Karpas-422 (cell line): Measurements from ENCODE around the gene RHOG. TPM values are rescaled to one million over a fixed set of nuclear protein-coding genes. Genes with fewer than 3 reads are reported as not detected.

Experiments used
- DNase-seq: peaks from one replicate; pipeline ENCODE4 v3.0.0-alpha.2; 2015
- H2AFZ ChIP-seq: fragments of 200-600 bp; sonication (generic); 2 replicates; pipeline ENCODE4 v1.6.1; 2014; ENCODE audit warnings: antibody characterized with exemption, low read length, mixed read lengths
- H3K27ac ChIP-seq: fragments of 200-600 bp; sonication (generic); 2 replicates; pipeline ENCODE4 v1.5.1; 2014; ENCODE audit warnings: mild to moderate bottlenecking, low read length, moderate library complexity
- H3K27me3 ChIP-seq: fragments of 200-600 bp; sonication (generic); 2 replicates; pipeline ENCODE4 v1.6.1; 2014; ENCODE audit warnings: low read length, mixed read lengths
- H3K36me3 ChIP-seq: fragments of 200-600 bp; sonication (generic); 2 replicates; pipeline ENCODE4 v1.6.1; 2014; ENCODE audit warnings: low read length, mixed read lengths; ENCODE audit not compliant: insufficient read depth
- H3K4me1 ChIP-seq: fragments of 200-600 bp; sonication (generic); 2 replicates; pipeline ENCODE4 v1.6.1; 2014; ENCODE audit warnings: mild to moderate bottlenecking, low read length, mixed read lengths
- H3K4me2 ChIP-seq: fragments of 200-600 bp; sonication (generic); 2 replicates; pipeline ENCODE4 v1.6.1; 2014; ENCODE audit warnings: low read length, low read depth, mild to moderate bottlenecking; ENCODE audit not compliant: poor library complexity, severe bottlenecking
- H3K4me3 ChIP-seq: fragments of 200-600 bp; sonication (generic); 2 replicates; pipeline ENCODE4 v1.5.1; 2014; ENCODE audit warnings: mild to moderate bottlenecking, antibody characterized with exemption, low read length, mixed read lengths
- H3K79me2 ChIP-seq: fragments of 200-600 bp; sonication (generic); 2 replicates; pipeline ENCODE4 v1.6.1; 2014; ENCODE audit warnings: mild to moderate bottlenecking, low read length, mixed read lengths
- H3K9ac ChIP-seq: fragments of 200-600 bp; sonication (generic); 2 replicates; pipeline ENCODE4 v1.6.0; 2014; ENCODE audit warnings: low read length
- H3K9me2 ChIP-seq: fragments of 200-600 bp; sonication (generic), shearing (Covaris generic); replicated peaks from 2 replicates; pipeline ENCODE4 v1.6.0; 2014; ENCODE audit warnings: mild to moderate bottlenecking, low read length, moderate library complexity; ENCODE audit not compliant: insufficient read depth
- H3K9me3 ChIP-seq: fragments of 300-700, 200-600 bp; sonication (generic); 2 replicates; pipeline ENCODE4 v1.6.1; 2014; ENCODE audit warnings: low read length, mixed read lengths
- H4K20me1 ChIP-seq: fragments of 200-600 bp; sonication (generic); 2 replicates; pipeline ENCODE4 v1.6.1; 2014; ENCODE audit warnings: mild to moderate bottlenecking, antibody characterized with exemption, low read length, low read depth; ENCODE audit not compliant: insufficient read depth
- total RNA-seq: library from RNA; depleted of rRNA; stranded (reverse); fragments of >200 nt; shearing (Covaris generic); gene quantifications from 2 replicates; pipeline ENCODE4 v1.2.3, GENCODE V29; 2014; ENCODE audit warnings: low replicate concordance

Gene RHOG
- total RNA-seq, 1 experiment from 2014 or later = 68.5 TPM

DNA sequence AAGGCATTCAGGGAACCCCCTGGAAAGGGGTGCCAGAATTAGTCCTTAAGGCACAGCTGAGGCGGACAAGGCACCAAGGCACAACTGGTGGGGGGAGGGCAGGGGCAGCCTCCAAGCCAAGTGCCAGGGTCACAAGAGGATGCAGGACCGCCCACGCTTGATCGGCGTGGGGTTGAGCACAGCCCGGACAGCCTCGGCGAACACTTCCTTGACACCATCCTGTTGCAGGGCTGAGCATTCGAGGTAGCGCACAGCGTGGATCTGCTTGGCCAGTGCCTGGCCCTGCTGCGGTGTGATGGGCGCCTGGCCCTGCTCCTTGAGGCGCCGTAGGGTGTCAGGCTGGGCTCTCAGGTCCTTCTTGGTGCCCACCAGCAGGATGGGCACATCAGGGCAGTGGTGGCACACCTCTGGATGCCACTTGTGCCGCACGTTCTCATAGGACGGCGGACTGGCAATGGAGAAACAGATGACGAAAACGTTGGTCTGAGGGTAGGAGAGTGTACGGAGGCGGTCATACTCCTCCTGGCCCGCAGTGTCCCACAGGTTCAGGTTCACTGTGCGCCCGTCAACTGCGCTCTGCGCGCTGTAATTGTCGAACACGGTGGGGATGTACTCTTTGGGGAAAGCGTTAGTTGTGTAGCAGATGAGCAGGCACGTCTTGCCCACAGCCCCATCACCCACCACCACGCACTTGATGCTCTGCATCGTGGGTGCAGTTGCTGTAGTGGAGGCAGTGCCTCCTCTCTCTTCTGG is 13.1 kb downstream of the RHOG start:
- Histone ChIP-seq H4K20me1 (peaks cover 11% of the 10 kb centered on the region), H3K79me2 (peaks cover 31% of the 10 kb centered on the region), H3K27ac (peak overlapping the region; percentile 66; the same call in 1 of the 2 replicates), H2AFZ (no peak overlapping the region), H3K27me3 (no peaks in the 10 kb centered on the region), H3K4me1 (peaks cover 38% of the 10 kb centered on the region), H3K9me2 (no peaks in the 10 kb centered on the region), H3K9me3 (no peaks in the 10 kb centered on the region), H3K36me3 (no peaks in the 10 kb centered on the region; the same call in 1 of the 2 replicates), H3K4me2 (no peak overlapping the region), H3K4me3 (no peak overlapping the region), H3K9ac (no peak overlapping the region)
- DNase-seq = no peak

DNA sequence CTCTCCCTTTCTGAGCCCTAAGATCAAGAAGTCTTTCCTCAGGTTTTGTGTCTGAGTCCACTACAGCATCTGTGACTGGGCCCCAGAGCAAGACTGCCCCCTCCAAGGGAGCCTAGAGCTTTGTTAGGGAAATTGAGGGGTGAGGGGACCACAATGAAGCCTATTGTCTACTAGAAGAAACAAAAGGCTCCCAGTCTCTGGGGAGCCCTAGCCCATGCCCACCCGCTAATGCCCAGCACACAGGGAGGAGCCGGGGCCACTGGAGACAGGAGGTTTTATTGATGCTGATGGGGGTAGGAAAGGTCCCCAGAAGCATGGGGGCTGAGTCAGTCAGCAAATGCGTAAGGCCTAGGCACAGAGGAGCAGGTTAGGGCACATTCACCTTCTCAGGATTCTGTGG is 14.0 kb downstream of the RHOG start:
- Histone ChIP-seq H3K4me3 (no peak overlapping the region), H3K27ac (peak overlapping the region; percentile 66), H4K20me1 (peaks cover 6% of the 10 kb centered on the region), H3K4me2 (no peak overlapping the region), H3K9ac (no peak overlapping the region), H3K9me3 (no peaks in the 10 kb centered on the region), H3K79me2 (peaks cover 22% of the 10 kb centered on the region), H3K27me3 (no peaks in the 10 kb centered on the region), H2AFZ (no peak overlapping the region), H3K4me1 (peaks cover 32% of the 10 kb centered on the region), H3K36me3 (no peaks in the 10 kb centered on the region; the same call in 1 of the 2 replicates), H3K9me2 (no peaks in the 10 kb centered on the region)
- no peak for DNase-seq

DNA sequence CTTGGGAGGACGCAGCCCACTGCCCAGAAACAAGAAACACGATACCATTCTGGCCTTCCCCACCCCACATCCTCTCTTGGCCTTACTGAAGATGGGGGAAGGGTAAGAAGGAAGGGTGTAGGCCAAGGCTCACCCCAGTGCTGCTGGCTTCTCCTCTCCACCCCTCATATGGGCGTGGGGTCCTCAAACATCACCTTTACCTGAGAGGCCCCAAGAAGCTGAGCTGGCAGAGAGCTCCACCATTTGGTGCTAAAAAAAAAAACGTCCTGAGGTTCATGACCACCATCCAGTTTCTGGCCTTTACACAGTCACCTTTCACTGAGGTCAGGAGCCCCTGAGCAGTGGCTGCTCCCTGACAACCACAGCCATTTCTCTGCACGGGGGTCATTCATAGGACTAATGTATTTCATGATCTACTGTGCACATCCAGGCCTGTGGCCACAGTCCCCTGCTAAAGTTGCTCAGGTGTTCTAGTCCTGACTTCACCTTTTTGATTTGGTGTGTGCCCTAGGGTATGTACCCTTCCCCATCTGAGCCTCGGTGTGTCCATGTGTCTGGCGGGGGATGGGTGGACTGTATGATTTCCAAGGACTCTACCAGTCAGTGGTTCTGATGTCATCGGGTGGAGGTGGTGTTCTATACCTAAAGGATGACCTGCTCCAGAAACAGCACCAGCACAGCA is 15.1 kb downstream of the RHOG start:
- peaks cover 32% of the 10 kb centered on the region for H3K4me1 ChIP-seq
- no peak for DNase-seq
- H2AFZ ChIP-seq = no peak overlapping the region
- no peaks in the 10 kb centered on the region for H3K9me2 ChIP-seq
- no peaks in the 10 kb centered on the region for H4K20me1 ChIP-seq
- H3K36me3 ChIP-seq = no peaks in the 10 kb centered on the region; the same call in 1 of the 2 replicates
- no peak overlapping the region for H3K4me3 ChIP-seq
- H3K9ac ChIP-seq = no peak overlapping the region
- no peaks in the 10 kb centered on the region for H3K27me3 ChIP-seq
- no peak overlapping the region for H3K4me2 ChIP-seq
- H3K79me2 ChIP-seq = peaks cover 11% of the 10 kb centered on the region
- peak overlapping the region; percentile 66 for H3K27ac ChIP-seq
- H3K9me3 ChIP-seq = no peaks in the 10 kb centered on the region

DNA sequence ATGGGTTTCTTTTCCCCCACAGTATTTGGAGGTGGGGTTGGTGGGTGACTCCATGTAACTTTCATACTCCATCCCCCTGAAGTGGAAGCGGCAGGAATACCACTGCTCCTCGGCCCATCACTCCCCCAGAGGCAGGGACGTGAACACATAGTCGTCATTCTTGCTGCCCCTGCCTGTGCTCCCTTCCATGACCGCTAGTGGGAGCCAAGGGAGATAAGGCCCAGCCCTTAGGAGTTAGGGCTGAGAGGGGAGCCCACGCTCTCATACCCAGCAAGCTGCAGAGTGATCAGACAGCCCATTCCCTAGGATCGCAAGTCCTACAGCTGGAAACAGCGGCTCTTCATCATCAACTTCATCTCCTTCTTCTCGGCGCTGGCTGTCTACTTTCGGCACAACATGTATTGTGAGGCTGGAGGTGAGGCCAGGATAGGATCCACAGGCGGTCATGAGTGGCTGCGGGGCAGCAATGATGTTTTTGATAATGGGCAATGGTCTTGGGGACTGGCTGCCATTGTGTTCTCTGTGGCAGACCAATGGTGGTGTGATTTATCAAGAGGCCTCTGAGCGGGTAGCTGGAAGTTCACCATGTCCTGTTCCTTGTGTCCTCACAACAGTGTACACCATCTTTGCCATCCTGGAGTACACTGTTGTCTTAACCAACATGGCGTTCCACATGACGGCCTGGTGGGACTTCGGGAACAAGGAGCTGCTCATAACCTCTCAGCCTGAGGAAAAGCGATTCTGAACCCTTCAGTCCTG is 15.9 kb downstream of the RHOG start:
- Histone ChIP-seq H3K36me3 (no peaks in the 10 kb centered on the region; the same call in 1 of the 2 replicates), H4K20me1 (no peaks in the 10 kb centered on the region), H3K27ac (peak overlapping the region; percentile 66), H3K9ac (no peak overlapping the region), H3K4me1 (peaks cover 32% of the 10 kb centered on the region), H2AFZ (no peak overlapping the region), H3K27me3 (no peaks in the 10 kb centered on the region), H3K9me3 (no peaks in the 10 kb centered on the region), H3K9me2 (no peaks in the 10 kb centered on the region), H3K79me2 (peaks cover 6% of the 10 kb centered on the region; the same call in 1 of the 2 replicates), H3K4me3 (no peak overlapping the region), H3K4me2 (no peak overlapping the region)
- peak; percentile 96 for DNase-seq

DNA sequence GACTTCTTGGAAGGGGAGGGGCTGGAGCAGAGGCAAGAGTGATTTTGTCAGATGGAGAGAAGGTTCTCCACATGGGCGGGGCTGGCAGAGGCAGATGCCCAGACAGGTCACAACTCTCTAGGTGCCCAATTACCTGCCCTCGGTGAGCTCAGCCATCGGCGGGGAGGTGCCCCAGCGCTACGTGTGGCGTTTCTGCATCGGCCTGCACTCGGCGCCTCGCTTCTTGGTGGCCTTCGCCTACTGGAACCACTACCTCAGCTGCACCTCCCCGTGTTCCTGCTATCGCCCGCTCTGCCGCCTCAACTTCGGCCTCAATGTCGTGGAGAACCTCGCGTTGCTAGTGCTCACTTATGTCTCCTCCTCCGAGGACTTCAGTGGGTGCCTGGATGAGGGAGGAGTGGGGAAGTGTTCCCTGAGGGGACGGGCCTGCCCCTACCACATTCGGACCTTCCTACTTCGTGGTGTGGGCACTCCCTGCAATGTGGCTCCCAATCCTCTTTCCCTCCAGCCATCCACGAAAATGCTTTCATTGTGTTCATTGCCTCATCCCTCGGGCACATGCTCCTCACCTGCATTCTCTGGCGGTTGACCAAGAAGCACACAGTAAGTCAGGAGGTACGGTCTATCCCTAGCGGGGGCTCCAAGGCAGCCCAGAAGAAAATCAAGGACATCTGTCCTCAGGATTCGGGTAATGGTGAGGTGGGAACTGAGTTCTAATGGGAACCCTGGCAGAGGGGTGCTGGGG is 16.8 kb downstream of the RHOG start:
- no peaks in the 10 kb centered on the region for H4K20me1 ChIP-seq
- H3K9ac ChIP-seq = no peak overlapping the region
- no peak overlapping the region for H3K27ac ChIP-seq
- no peak overlapping the region for H3K4me2 ChIP-seq
- H3K79me2 ChIP-seq = peaks cover 3% of the 10 kb centered on the region; the same call in 1 of the 2 replicates
- H3K9me3 ChIP-seq = no peaks in the 10 kb centered on the region
- no peak overlapping the region for H2AFZ ChIP-seq
- no peak for DNase-seq
- no peaks in the 10 kb centered on the region; the same call in 1 of the 2 replicates for H3K36me3 ChIP-seq
- H3K4me1 ChIP-seq = peaks cover 32% of the 10 kb centered on the region
- H3K27me3 ChIP-seq = no peaks in the 10 kb centered on the region
- no peak overlapping the region for H3K4me3 ChIP-seq
- H3K9me2 ChIP-seq = no peaks in the 10 kb centered on the region

DNA sequence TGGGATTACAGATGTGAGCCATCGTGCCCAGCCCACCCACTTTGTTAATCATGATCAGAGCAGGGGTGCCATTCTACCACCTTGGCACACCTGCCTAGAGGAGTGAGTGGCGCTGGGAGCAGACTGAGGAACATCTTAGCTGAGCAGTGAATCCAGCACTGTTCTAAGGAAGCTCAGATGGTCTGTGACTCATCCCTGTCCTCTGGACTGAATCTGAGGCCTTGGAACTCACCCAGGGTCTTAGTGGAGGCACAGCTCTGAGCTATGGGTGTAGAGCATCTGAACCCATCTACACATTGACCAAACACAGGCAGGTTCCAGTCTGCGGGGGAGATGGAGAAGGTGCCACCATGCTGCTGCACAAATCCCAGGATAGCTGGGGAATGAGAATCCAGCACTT is 17.5 kb downstream of the RHOG start:
- Histone ChIP-seq H3K9ac (no peak overlapping the region), H3K79me2 (peaks cover 2% of the 10 kb centered on the region; the same call in 1 of the 2 replicates)

DNA sequence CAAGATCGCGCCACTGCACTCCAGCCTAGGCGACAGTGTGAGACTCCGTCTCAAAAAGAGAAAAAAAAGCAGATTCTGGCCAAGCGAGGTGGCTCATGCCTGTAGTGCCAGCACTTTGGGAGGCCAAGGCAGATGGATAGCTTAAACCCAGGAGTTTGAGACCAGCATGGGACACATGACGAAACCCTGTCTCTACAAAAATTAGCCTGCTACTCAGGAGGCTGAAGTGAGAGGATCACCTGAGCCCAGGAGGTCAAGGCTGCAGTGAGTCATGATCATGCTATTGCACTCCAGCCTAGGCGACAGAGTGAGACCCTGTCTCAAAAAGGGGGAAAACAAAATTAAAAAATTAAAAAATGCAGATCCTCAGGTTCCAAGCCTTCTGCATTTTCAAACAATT is 18.4 kb downstream of the RHOG start:
- Histone ChIP-seq H3K9ac (no peak overlapping the region), H3K27me3 (no peaks in the 10 kb centered on the region), H3K36me3 (no peaks in the 10 kb centered on the region; the same call in 1 of the 2 replicates), H2AFZ (no peak overlapping the region), H3K4me3 (no peak overlapping the region), H3K9me3 (no peaks in the 10 kb centered on the region), H3K79me2 (no peaks in the 10 kb centered on the region), H3K4me1 (peaks cover 26% of the 10 kb centered on the region), H4K20me1 (no peaks in the 10 kb centered on the region), H3K9me2 (no peaks in the 10 kb centered on the region), H3K27ac (no peak overlapping the region), H3K4me2 (no peak overlapping the region)
- no peak for DNase-seq

More for the DNA sequence above, 17.5 kb downstream of the RHOG start:
- Histone ChIP-seq H3K27me3 (no peaks in the 10 kb centered on the region), H3K27ac (no peak overlapping the region), H3K36me3 (no peaks in the 10 kb centered on the region; the same call in 1 of the 2 replicates), H3K4me2 (no peak overlapping the region), H3K9me3 (no peaks in the 10 kb centered on the region), H3K4me1 (peaks cover 32% of the 10 kb centered on the region), H3K4me3 (no peak overlapping the region), H2AFZ (no peak overlapping the region), H4K20me1 (no peaks in the 10 kb centered on the region), H3K9me2 (no peaks in the 10 kb centered on the region)
- no peak for DNase-seq
